HG03354 (cell line): ENCODE measurements around the gene NFKB2.

ENCODE experiments used
- ATAC-seq: cut with Tn5 transposase; IDR thresholded peaks from one replicate; pipeline ENCODE4 v1.9.1; 2021; ENCODE audit warnings: mild to moderate bottlenecking; ENCODE audit not compliant: unreplicated experiment, poor library complexity, severe bottlenecking

NFKB2 gene

GRCh38 chr10:102395400-102396316, at the start of gene NFKB2:
Gene NFKB2 (plus strand): TSS chr10:102395705. CDS start chr10:102395960, 255 bp downstream.
- ATAC-seq: peak; percentile 37

- no peak for ATAC-seq
Observed at GRCh38 chr10:102347236-102347828, 48.2 kb upstream of the NFKB2 start.

- no peak for ATAC-seq
Observed at GRCh38 chr10:102352066-102352715, 43.3 kb upstream of the NFKB2 start.

- ATAC-seq: no peak
Observed at GRCh38 chr10:102354451-102354850, 41.1 kb upstream of the NFKB2 start.

GRCh38 chr10:102358712-102359382, 36.7 kb upstream of the NFKB2 start:
- ATAC-seq: no peak

GRCh38 chr10:102367441-102367840, 28.1 kb upstream of the NFKB2 start:
- no peak for ATAC-seq

GRCh38 chr10:102368077-102368476, 27.4 kb upstream of the NFKB2 start:
- no peak for ATAC-seq

- no peak for ATAC-seq
Observed at GRCh38 chr10:102371295-102371694, 24.2 kb upstream of the NFKB2 start.

GRCh38 chr10:102375250-102375649, 20.3 kb upstream of the NFKB2 start:
- ATAC-seq: no peak

GRCh38 chr10:102375867-102376266, 19.6 kb upstream of the NFKB2 start:
- ATAC-seq: no peak

GRCh38 chr10:102376901-102377300, 18.6 kb upstream of the NFKB2 start:
- ATAC-seq: no peak

GRCh38 chr10:102379383-102379782, 16.1 kb upstream of the NFKB2 start:
- no peak for ATAC-seq

GRCh38 chr10:102381983-102382382, 13.5 kb upstream of the NFKB2 start:
- no peak for ATAC-seq

- no peak for ATAC-seq
Observed at GRCh38 chr10:102382871-102383270, 12.6 kb upstream of the NFKB2 start.

GRCh38 chr10:102384053-102384452, 11.5 kb upstream of the NFKB2 start:
- no peak for ATAC-seq

GRCh38 chr10:102384606-102385429, 10.7 kb upstream of the NFKB2 start:
- ATAC-seq: no peak

- ATAC-seq: no peak
Observed at GRCh38 chr10:102389894-102390293, 5.6 kb upstream of the NFKB2 start.

- no peak for ATAC-seq
Observed at GRCh38 chr10:102392306-102392705, 3.2 kb upstream of the NFKB2 start.

- no peak for ATAC-seq
Observed at GRCh38 chr10:102393411-102394078, 2.0 kb upstream of the NFKB2 start.
